Activated CD4-positive, alpha-beta T cell treated with anti-CD3 and anti-CD28 coated beads, Interleukin-2, amount 50 U/mL, for 16 hours (primary cell): ENCODE measurements around the gene SERF2.
"Not testable (repeated sequence)": the region's sequence is repeated elsewhere in the genome, so short reads cannot be mapped to it uniquely, and the experiment has no call there.

Source experiments
- DNase-seq: peaks from one replicate; pipeline ENCODE4 v3.0.0-alpha.2; 2020

The SERF2 gene

GRCh38 chr15:43794269-43795037 lies 2.3 kb downstream of the SERF2 start:
- no peak for DNase-seq

GRCh38 chr15:43795197-43795596 lies 3.1 kb downstream of the SERF2 start:
- no peak for DNase-seq

- no peak for DNase-seq
Observed at GRCh38 chr15:43795997-43796396, 3.9 kb downstream of the SERF2 start.

DNA sequence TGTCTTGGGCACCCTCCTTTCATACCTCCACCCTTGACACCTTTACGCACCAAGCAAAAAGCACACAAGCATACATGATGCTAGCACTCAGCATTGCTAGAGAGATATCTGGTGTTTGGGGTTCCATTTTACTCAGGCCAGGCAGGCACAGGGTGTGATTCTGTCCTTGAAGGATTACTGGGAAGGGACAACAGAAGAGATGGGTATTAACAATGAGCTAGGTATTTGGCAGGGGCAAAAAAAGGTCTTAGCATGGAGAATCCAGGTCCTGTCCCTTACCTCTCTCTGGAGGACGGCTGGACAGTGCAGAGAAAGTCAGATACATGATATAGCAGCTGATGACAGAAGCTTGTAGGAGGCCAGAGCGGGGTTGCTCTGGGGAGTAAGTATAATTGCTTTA lies 4.4 kb downstream of the SERF2 start:
- DNase-seq: no peak

- DNase-seq: no peak
Observed at GRCh38 chr15:43799209-43799944, 7.3 kb downstream of the SERF2 start.

DNA sequence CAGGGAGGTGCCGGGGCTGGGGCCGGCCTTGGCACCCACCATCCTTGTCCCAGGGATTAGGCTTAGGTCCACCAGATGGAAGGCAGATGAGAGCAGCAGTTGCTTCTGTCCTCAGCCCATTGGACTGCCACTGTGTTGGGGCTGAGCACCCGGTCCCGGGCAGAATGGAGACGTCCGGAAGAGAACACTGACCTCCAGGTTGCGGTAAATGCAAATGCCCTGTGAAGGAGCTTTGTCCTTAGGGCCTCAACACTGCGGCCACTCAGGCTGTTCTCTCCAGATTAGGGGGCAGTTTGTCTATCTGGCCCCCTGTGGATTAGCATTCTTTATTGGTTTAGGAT lies 7.8 kb downstream of the SERF2 start, which contains the start of gene SERINC4:
SERINC4 (minus strand) TSS at position 276 of the 341 bp plus-strand sequence; CDS start at position 42, 234 bp downstream.
- no peak for DNase-seq

- peak; percentile 93 for DNase-seq
Observed at GRCh38 chr15:43800286-43801141, 8.4 kb downstream of the SERF2 start, which contains the start of gene HYPK. Gene HYPK (plus strand): TSS chr15:43800599. CDS start chr15:43800623, 24 bp downstream.

DNA sequence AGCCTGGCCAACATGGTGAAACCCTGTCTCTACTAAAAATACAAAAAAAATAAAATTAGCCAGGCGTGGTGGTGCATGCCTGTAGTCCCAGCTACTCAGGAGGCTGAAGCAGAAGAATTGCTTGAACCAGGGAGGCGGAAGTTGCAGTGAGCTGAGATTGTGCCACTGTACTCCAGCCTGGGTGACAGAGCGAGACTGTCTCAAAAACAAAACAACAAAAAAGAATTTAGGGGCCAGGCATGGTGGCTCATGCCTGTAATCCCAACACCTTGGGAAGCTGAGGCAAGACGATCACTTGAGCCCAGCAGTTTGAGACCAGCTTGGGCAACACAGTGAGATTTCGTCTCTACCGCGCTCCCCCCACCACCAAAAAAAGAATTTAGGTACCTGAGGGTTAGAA lies 10.6 kb downstream of the SERF2 start:
- DNase-seq: not testable (repeated sequence)

DNA sequence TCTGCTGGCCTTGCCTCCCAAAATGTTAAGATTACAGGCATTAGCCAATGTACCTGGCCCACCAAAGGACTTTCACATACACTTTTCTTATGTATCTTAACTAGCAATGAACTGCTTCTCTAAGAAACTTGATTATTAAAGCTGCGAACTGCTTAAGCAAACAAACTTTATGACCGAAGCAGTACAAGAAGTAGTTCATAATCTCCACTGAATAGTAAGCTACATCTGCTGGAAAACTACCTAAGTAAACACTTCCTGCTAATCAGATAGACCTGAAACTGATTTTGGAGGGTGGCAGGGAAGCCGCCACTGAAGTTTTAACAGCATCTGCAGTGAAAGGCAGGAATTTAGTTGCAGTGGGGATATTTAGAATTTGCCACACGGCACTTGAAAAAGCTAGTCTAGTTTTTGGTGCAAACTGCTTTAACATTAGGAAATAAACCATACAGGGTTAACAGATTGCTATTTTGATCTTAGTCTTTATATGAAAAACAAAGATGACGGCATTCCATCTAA lies 16.4 kb downstream of the SERF2 start:
- DNase-seq: no peak

DNA sequence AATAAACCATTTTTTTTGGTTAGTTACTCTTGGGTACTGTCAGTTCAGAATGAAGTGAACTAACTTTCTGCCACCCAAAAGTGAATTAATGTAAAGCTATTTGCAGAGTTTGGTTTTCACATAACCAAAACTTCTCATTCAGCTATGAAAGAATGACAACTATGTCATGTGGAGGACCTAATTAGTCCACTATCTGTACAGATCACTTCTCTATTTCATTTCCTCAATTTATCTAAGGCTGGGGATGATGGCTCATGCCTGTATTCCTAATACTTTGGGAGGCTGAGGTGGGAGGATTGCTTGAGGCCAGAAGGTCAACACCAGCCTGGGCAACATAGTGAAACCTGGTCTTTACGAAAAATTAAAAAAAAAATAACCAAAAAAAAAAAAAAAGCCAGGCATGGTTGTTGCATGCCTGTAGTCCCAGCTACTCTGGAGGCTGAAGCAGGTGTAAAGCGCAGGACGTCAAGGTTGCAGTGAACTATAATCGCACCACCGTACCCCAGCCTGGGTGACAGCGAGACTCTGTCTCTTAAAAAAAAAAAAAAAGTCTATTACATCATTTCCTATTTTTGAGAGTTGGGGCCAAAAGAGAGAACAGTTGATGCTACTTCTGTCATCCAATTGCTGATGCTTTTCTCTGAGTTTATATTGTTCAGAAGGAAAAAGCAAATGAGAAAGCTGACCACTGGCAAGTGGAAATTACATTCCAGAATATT lies 17.0 kb downstream of the SERF2 start:
- no peak for DNase-seq

GRCh38 chr15:43815064-43815463 lies 22.9 kb downstream of the SERF2 start:
- not testable (repeated sequence) for DNase-seq

DNA sequence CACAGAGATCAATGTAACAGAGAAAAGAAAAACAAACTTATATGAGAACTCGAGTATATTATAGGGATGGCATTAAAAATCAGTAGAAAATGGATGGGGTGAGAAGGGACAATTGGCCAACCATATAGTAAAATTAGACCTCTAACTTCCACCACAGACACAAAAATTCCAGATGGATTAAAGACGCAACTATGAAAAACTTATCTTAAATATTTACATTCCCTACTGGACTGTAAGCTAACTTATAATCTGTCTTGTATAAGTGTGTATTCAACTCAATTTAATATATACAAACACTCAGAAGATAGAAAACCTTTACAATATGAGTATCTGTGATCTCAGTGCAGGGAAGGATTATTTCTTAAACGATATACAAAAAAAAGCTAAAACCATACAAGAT lies 29.4 kb downstream of the SERF2 start:
- DNase-seq: no peak

DNA sequence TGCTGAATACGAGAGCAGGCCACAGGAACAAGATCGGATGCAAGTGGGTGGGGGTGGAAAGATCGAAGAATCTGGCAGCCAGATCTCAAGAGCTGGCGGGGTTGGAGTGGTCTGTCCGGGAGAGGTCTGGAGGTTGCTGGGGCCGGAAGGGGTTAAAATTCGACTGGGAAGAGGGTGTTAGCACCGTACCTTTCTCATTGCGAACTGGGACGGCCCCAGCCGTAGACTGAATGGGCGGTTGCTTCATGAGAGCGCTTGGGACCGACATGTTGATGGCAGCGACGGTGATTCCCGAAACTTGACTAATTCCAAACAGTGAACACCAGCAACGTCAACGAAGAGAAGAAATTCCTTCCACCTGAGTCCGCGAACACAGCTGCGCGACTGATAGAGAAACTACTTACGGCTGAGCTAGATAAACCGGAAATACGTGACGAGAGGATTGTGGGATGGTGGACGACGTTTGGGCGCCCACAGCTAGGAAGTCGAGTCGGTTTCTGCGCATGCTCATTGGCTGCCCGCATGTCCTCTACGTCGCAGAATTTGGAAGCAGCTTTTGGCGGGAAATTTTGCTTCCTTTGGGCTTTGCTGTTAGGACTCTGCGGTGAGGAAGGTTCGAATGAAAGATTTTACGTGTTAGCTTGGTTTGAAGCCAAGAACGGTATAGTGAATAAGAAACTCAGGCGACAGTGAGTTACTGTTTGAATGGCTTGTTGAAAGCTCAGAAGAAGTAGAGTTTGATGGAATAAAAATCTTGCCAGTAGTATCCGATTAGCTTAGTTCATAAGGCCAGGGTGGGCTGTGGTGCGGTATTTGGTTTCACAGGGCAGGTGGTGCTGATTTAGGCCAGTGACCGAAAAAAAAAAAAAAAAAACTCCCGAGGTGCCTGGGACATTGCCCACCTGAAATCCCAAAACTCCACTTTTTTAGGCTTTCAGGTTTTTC lies 32.5 kb downstream of the SERF2 start, which contains the start of gene MFAP1:
MFAP1 (minus strand) TSS at position 389 of the 945 bp plus-strand sequence; CDS start at position 268, 121 bp downstream.
- peak; percentile 96 for DNase-seq

DNA sequence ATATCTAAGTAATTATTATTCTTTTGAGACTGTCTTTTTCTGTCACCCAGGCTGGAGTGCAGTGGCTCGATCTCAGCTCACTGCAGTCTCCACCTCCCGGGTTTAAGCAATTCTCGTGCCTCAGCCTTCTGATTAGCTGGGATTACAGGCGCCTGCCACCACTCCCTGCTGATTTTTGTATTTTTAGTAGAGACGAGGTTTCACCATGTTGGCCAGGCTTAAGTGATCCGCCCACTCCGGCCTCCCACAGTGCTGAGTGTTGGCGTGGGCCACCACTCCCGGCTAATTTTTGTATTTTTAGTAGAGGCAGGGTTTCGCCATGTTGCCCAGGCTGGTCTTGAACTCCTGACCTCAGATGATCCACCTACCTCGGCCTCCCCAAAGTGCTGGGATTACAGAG lies 33.2 kb downstream of the SERF2 start:
- not testable (repeated sequence) for DNase-seq

GRCh38 chr15:43826029-43826507 lies 33.9 kb downstream of the SERF2 start:
- no peak for DNase-seq

GRCh38 chr15:43826508-43827341 lies 34.6 kb downstream of the SERF2 start, which contains the start of gene WDR76:
Gene WDR76 (plus strand): TSS chr15:43827002. CDS start chr15:43827033, 31 bp downstream.
- DNase-seq: peak; percentile 91

- DNase-seq: peak; percentile 69
Observed at GRCh38 chr15:43828061-43828657, 36.0 kb downstream of the SERF2 start.

DNA sequence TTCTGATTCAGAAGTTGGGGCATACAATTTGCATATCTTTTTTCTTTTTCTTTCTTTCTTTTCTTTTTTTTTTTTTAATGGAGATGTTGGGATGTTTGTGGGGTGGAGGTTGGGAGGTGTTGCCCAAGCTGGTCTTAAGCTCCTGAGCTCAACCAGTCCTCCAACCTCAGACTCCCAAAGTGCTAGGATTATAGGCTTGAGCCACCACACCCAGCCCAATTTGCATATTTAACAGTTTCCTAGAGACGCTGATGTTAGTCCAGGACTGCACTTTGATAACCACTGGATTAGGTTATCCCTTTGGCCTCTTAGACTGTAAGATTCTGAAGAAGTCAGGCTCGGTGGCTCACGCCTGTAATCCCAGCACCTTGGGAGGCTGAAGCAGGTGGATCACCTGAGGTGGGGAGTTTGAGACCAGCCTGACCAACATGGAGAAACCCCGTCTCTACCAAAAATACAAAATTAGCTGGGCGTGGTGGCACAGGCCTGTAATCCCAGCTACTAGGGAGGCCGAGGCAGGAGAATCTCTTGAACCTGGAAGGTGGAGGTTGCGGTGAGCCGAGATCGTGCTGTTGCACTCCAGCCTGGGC lies 37.9 kb downstream of the SERF2 start:
- not testable (repeated sequence) for DNase-seq
